Transverse colon (tissue), 4 donors: ENCODE results near the gene IGFBP6. TPM values are rescaled to one million over a fixed set of nuclear protein-coding genes. Genes with fewer than 3 reads are reported as not detected.
A peak's percentile ranks its signal among the peaks of the same experiment; 100 is the strongest.

Experiments
- DNase-seq: peaks from one replicate; pipeline ENCODE4 v3.0.0-alpha.2; 2019
- H3K27ac ChIP-seq, 4 donors: fragments of 200-600 bp; sonication (generic); 2 replicates each; pipeline ENCODE4 v1.5.1; 2016 to 2018; ENCODE audit warnings: inconsistent platforms in 4 of 4
- H3K27me3 ChIP-seq: fragments of 200-600 bp; sonication (generic); 2 replicates; pipeline ENCODE4 v1.5.1; 2017; ENCODE audit warnings: inconsistent platforms
- H3K36me3 ChIP-seq, 4 donors: fragments of 200-600 bp; sonication (generic); 2 replicates each; pipeline ENCODE4 v1.5.1; 2017 to 2019; ENCODE audit warnings: inconsistent platforms in 4 of 4
- H3K4me1 ChIP-seq, 4 donors: fragments of 200-600 bp; sonication (generic); 2 replicates each; pipeline ENCODE4 v1.5.1; 2017 to 2020; ENCODE audit warnings: inconsistent platforms in 4 of 4
- H3K4me3 ChIP-seq, 4 donors: fragments of 200-600 bp; sonication (generic); 1 replicate in 1 of 4; 2 replicates in 3 of 4; pipeline versions ENCODE4 v1.5.1 to v1.6.1; 2017 to 2019; ENCODE audit warnings: inconsistent platforms in 4 of 4
- H3K9me3 ChIP-seq, 2 donors: fragments of 200-600 bp; sonication (generic); 2 replicates each; pipeline ENCODE4 v1.5.1; 2017 to 2019; ENCODE audit warnings: inconsistent platforms in 2 of 2
- EP300 ChIP-seq: sonication (generic); formaldehyde crosslinking; IDR thresholded peaks from one replicate; pipeline ENCODE4 v1.6.1; 2017; ENCODE audit warnings: antibody characterized with exemption, low read depth
- POLR2A ChIP-seq: fragments of 450-650 bp; IDR thresholded peaks from one replicate; pipeline ENCODE4 v1.6.1; 2016; ENCODE audit warnings: antibody characterized with exemption, mild to moderate bottlenecking, moderate library complexity
- POLR2AphosphoS5 ChIP-seq, 3 donors: sonication (generic); formaldehyde crosslinking; IDR thresholded peaks; one replicate each; pipeline ENCODE4 v1.6.1; 2016; ENCODE audit warnings: antibody characterized with exemption in 3 of 3
- WGBS, 2 donors: methylation state at CpG; one replicate each; pipeline ENCODE4 v1.1.5; 2018; ENCODE audit warnings: low coverage in 1 of 2; 5-methylcytosine and 5-hydroxymethylcytosine counted together
- in situ Hi-C, 4 donors: fragments of 200-750 bp; cut with MboI; loops; one replicate each; pipeline versions ENCODE4 v1.15.0 to v1.15.1; 2017; ENCODE audit warnings: low sequenced_read_pairs in 3 of 4, low pct_ligation_motif_present in 1 of 4, low pct_unique_long_range_greater_than_20kb in 1 of 4
- intact Hi-C: fragments of 100-400 bp; cut with DNase I; formaldehyde crosslinking; loops from one replicate; pipeline ENCODE4 v1.15.1; 2023; ENCODE audit warnings: low total_unique reads
- total RNA-seq, 4 donors: library from RNA; depleted of rRNA; stranded (reverse); fragments of >200 nt; gene quantifications; one replicate each; pipeline ENCODE4 v1.1.0, GENCODE V29; 2016
- TF ChIP-seq, protein P1 (sequence below), 5 experiments: fragments of 200-600 bp in 3 of 5; fragments of 450-650 bp in 2 of 5; sonication (generic) in 3 of 5; IDR thresholded peaks; 1 replicate in 2 of 5; 2 replicates in 3 of 5; pipeline ENCODE4 v1.5.1; 2016 to 2017; ENCODE audit warnings: antibody characterized with exemption in 5 of 5, inconsistent platforms in 3 of 5, mild to moderate bottlenecking in 2 of 5, moderate library complexity in 1 of 5

Gene IGFBP6
- total RNA-seq, 4 donors from 2014 or later: 38.5 to 106 (median 94.5) TPM

DNA sequence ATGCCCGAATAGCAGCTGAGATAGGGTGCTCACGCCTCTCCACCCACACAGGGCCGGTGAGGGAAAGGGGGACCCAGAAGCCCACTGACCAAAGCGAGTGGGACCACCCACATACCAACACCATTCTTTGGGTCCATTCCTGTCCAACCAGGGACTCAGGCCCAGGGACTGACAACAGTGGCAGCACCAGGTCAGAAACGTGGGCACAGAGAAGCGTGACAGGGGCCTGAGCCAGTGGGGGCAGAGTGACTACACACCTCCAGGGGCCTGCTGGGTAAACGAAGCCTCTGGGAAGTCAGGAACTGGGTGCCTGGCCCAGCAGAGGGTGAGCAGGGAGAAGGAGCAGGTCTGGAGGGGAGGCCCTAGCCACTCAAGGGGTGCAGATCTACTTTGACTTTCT is 32.0 kb upstream of the IGFBP6 start:
- H3K27ac ChIP-seq: peak overlapping the region; percentile 36 to 68 (median 52)
- in situ Hi-C loops: loop anchor here in 3 of 4 donors (10.0 to 25.0 kb wide), 3 partner anchors 119 to 222 kb away; partner anchors contain the start of genes CSAD (in 2 of the 3), ZNF740 (in 2 of the 3), MYG1 (in 1 of the 3) and PFDN5 (in 1 of the 3)
- no peaks in the 10 kb centered on the region for H3K9me3 ChIP-seq
- H3K4me3 ChIP-seq: no peak overlapping the region
- H3K27me3 ChIP-seq: no peaks in the 10 kb centered on the region
- TF ChIP-seq, protein P1, sequence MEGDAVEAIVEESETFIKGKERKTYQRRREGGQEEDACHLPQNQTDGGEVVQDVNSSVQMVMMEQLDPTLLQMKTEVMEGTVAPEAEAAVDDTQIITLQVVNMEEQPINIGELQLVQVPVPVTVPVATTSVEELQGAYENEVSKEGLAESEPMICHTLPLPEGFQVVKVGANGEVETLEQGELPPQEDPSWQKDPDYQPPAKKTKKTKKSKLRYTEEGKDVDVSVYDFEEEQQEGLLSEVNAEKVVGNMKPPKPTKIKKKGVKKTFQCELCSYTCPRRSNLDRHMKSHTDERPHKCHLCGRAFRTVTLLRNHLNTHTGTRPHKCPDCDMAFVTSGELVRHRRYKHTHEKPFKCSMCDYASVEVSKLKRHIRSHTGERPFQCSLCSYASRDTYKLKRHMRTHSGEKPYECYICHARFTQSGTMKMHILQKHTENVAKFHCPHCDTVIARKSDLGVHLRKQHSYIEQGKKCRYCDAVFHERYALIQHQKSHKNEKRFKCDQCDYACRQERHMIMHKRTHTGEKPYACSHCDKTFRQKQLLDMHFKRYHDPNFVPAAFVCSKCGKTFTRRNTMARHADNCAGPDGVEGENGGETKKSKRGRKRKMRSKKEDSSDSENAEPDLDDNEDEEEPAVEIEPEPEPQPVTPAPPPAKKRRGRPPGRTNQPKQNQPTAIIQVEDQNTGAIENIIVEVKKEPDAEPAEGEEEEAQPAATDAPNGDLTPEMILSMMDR (IDR thresholded peaks at IDR 0.05): no peak
- TF ChIP-seq POLR2A: no peak
- no peak for TF ChIP-seq POLR2AphosphoS5 (IDR thresholded peaks at IDR 0.05)
- TF ChIP-seq EP300: no peak
- DNase-seq: no peak
- H3K36me3 ChIP-seq: peaks cover 0 to 10% (median 0%) of the 10 kb centered on the region in 4 donors
- intact Hi-C loops: loop anchor here (10.0 kb wide), 2 partner anchors 129 to 219 kb away; no protein-coding TSS in a partner anchor
- H3K4me1 ChIP-seq: peaks cover 6 to 27% (median 18%) of the 10 kb centered on the region in 4 donors
- 79% methylated on average over 7 of the region's 7 CpGs; no CpG with 5 or more reads in 1 of the 2 donors for WGBS, 2 donors

DNA sequence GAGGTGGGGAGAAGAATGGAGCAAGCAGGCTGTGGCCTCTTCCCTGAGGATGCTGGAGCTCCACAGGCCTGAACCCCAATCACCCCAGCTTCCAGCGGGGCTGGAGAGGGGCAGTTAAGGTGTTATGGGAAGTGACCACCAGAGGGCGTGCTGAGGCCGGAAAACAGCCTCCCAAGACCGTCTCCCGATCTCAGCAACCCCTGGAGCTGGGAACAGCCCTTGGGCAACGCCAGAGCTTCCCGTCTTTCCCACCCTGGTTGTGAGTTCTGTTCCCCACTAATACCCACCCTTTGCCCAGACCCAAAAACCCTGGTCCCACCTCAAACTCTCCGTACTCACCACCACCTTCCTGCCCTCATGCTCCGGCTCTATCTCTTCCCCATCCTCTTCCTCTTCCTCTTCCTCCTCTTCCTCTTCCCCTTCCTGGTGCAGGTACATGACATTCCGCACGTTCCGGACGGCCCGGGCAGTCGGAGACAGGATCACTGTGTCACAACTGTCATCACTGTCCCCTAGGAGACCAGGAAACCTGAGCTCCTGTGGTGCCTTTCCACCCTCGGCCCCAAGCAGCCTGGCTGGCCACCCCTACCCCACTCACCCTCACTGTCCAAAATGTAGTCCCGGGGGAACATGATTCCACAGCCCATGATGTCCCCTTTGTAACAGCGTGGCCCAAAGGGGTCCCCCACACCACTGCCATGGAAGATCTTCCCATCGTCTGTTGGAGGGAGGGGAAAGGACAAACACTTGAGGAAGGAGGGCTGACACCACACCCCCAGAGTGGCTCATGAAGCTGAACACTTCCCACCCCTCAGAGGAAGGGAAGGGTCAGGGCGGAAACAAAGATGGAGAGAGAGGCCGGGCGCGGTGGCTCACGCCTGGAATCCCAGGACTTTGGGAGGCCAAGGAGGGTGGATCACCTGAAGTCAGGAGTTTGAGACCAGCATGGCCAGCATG is 31.2 kb upstream of the IGFBP6 start:
- Histone ChIP-seq H3K27me3 (no peaks in the 10 kb centered on the region), H3K9me3 (no peaks in the 10 kb centered on the region), H3K4me1 (peaks cover 8 to 27% (median 10%) of the 10 kb centered on the region in 4 donors), H3K27ac (peak overlapping the region; percentile 36 to 68 (median 52)), H3K36me3 (peaks cover 0 to 10% (median 0%) of the 10 kb centered on the region in 4 donors), H3K4me3 (no peak overlapping the region)
- intact Hi-C loops (loop anchor here (10.0 kb wide), 2 partner anchors 129 to 219 kb away; no protein-coding TSS in a partner anchor), in situ Hi-C loops (loop anchor here in 3 of 4 donors (10.0 to 25.0 kb wide), 3 partner anchors 119 to 221 kb away; partner anchors contain the start of genes CSAD (in 2 of the 3), ZNF740 (in 2 of the 3), MYG1 (in 1 of the 3) and PFDN5 (in 1 of the 3))
- 41 to 81% methylated on average over 3 to 24 of the region's 24 CpGs for WGBS, 2 donors
- DNase-seq: peak; percentile 83
- no peak for TF ChIP-seq POLR2A
- peak in 2 of 3 donors; percentile 18 to 54 for TF ChIP-seq POLR2AphosphoS5 (IDR thresholded peaks at IDR 0.05)
- TF ChIP-seq EP300: no peak
- TF ChIP-seq, protein P1 (IDR thresholded peaks at IDR 0.05): peak; percentile 84 to 91 (median 89)

DNA sequence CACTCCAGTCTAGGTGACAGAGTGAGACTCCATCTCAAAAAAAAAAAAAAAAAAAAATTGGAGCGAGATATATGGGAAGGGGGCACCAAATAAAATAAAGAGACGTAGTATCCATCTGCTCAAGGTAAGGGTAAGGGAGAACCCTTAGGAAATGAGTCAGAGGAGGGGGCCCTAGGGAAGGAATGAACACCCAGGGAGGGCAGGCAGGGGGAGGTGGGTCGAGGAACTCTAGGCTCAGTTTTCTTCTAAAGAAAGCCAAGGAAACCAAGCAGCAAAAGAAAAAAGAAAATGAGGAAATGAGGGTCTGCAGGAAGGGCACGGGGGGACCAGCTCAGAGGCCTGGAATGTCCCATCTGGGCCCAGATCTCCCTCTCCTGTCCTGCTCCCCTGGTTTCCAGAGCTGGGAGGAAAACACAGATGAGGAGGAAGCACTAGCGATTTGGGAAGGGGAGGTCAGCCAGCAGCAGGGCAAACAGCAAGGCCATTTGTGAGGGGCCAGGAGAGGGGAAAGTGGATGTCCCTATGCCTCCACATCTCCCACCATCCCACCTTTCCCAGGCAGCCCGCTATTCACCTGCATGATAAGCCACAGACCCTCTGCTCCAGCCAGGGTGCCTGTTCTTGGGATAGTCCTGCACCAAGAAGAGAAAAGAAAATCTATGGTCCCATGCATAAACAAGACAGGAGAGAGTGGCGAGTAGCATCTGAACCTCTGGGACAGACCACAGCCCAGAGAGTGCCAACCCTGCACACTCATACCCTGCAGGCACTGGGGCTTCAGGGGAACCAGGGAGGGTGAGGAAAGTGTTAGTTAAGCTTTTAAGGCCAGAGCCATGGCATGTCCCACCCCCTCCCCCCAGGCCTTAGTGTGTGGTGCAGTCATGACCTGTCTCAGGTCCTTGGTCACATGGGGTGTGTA is 30.1 kb upstream of the IGFBP6 start:
- intact Hi-C loops: loop anchor here (10.0 kb wide), 2 partner anchors 127 to 217 kb away; no protein-coding TSS in a partner anchor
- DNase-seq: no peak
- peaks cover 0 to 28% (median 14%) of the 10 kb centered on the region in 4 donors for H3K4me1 ChIP-seq
- peaks cover 0 to 10% (median 0%) of the 10 kb centered on the region in 4 donors for H3K36me3 ChIP-seq
- WGBS, 2 donors: 63 to 83% methylated on average over 3 to 7 of the region's 7 CpGs
- H3K4me3 ChIP-seq: no peak overlapping the region
- H3K27me3 ChIP-seq: no peaks in the 10 kb centered on the region
- H3K9me3 ChIP-seq: no peaks in the 10 kb centered on the region
- TF ChIP-seq, protein P1 (IDR thresholded peaks at IDR 0.05): no peak
- TF ChIP-seq POLR2AphosphoS5 (IDR thresholded peaks at IDR 0.05): no peak
- in situ Hi-C loops: loop anchor here in 3 of 4 donors (10.0 to 25.0 kb wide), 3 partner anchors 117 to 220 kb away; partner anchors contain the start of genes CSAD (in 2 of the 3), ZNF740 (in 2 of the 3), MYG1 (in 1 of the 3) and PFDN5 (in 1 of the 3)
- H3K27ac ChIP-seq: no peak overlapping the region
